ENCODE results near the gene RAD21L1.
"Not testable (repeated sequence)": the region's sequence is repeated elsewhere in the genome, so short reads cannot be mapped to it uniquely, and the experiment has no call there.

Gene RAD21L1

GRCh38 chr20:1199964-1200363 lies 25.9 kb upstream of the RAD21L1 start:
- DNase-seq, result no peak

DNA sequence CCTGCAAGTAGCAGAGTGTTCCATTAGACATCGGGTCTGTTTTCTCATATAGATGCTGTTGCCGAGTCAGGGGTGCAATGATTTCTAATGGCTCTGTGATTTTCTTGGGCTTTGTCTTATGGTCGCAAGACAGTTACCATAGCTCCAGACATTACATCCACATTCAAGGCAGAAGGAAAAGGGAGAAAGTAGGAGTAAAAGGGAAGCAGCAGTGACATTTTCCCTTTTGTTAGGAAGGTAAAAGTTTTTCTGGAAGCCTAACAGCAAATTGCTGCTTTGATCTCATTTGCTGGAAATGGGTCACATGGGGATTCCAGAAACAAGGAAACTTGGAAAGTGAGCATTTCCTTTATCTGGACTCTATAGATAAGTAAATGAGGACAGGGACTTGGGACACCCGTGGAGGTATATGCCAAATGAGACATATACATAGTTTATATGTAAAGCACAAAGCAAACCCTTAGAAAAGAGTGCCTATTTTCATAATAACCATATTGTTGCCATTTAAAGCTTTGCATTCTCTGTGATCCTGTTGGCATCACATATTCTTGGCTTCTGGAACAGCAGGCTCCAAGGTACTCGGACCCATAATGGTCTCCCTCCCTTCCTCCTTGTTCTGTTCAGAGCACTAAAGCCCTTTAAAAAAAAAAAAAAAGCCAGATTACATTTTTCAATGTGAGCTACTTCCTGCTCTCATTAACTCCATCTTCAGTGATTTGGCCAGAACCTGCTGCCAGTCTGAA lies 22.9 kb upstream of the RAD21L1 start, which contains the start of gene C20orf202:
Gene C20orf202, plus strand, starts transcription at position 693 of the 743 bp plus-strand sequence. CDS start 132 bp downstream, outside the sequence.
- DNase-seq, result no peak

GRCh38 chr20:1203630-1204029 lies 22.2 kb upstream of the RAD21L1 start:
- DNase-seq, result no peak

GRCh38 chr20:1204113-1204512 lies 21.7 kb upstream of the RAD21L1 start:
- DNase-seq, result no peak

DNA sequence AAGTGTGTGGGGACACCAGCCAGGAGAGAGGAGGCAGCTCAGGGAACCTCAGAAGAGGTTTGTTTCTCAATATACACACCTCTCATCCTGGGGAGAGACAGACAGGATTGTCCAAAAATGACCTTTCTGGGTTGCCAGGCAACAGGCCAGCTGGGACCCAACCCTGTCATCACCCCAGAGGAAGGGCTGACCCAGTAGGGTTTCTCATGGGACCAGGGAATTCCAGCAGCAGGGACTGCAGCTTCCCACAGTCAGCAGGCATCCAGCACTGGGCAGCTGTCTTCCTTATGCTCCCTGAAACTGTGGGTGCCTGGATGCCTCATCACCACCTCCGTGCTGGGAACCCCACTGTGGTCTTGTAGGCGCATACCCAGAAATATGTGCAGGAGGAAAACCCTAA lies 21.3 kb upstream of the RAD21L1 start:
- no peak for DNase-seq

GRCh38 chr20:1205802-1206201 lies 20.0 kb upstream of the RAD21L1 start:
- DNase-seq, result no peak

GRCh38 chr20:1206366-1207148 lies 19.3 kb upstream of the RAD21L1 start:
- no peak for DNase-seq

DNA sequence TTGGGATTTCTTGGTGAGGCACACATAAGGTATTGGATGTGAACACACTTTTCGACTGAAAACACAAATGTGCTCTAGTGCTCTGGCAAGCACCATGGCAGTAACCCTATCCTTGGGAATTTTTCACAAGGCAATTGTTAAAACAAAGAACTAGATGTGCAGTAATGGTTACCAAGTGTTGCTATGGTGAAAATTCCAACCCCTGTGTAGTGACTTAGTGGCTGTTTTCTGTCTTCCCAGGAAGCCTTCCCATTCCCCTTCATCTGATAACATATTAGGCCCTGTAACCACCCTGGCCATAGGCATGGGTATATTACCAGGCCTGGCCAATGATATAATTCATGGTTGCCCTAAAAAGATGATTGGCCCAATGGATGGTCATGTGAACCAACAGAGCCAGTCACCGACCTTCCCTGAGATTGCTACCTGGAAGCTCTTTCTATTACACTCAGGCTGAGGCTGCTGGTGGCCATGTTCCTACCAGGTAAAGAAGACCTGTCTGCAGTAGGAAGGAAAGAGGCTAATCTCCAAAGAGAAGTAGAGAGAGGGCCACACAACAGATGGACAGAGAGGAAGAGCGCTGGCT lies 18.5 kb upstream of the RAD21L1 start:
- no peak for DNase-seq

DNA sequence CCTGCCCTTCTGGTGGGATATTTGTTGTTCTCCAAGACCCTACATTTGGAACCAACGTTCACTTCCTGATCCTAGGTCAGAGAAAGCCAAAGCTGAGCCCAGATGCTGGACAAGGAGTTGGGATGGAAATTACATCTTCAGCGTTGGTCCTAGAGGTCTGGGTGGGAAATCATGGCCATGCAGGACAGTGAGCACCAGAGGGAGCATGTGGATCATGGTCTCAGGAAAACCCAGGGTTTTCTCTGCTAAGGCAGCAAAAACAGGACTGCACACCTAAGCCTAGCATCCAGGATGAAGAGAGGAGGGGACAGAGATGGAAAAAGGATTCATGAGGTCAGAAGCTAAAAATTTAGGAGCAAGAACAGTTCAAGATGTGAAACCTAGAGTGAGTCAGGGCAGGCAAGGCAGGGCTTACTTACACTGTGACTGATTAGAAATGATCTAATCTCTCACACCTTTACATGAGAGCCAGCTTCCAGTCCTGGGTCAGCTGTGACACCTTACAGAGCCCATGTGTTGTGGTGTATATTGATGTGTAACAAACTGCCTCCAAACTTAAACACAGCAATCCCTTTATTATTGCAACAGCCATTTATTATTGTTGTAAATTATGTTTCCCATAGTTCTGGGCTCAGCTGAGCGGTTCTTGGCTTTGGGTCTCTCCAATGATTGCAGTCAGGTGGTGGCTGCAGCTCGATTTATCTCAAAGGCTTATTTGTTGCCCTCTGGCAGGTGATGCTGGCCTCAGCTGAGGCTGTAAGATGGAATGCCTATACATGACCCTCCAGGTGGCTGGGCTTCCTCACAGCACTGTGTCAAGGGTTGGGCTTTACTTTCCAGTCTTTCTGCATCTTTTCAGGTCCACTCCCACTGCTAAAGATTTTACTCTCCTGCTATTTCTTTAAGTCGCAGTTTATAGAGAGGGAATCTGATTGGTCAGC lies 16.1 kb upstream of the RAD21L1 start:
- no peak for DNase-seq

- DNase-seq, result no peak
Observed at GRCh38 chr20:1210501-1210900, 15.3 kb upstream of the RAD21L1 start.

DNA sequence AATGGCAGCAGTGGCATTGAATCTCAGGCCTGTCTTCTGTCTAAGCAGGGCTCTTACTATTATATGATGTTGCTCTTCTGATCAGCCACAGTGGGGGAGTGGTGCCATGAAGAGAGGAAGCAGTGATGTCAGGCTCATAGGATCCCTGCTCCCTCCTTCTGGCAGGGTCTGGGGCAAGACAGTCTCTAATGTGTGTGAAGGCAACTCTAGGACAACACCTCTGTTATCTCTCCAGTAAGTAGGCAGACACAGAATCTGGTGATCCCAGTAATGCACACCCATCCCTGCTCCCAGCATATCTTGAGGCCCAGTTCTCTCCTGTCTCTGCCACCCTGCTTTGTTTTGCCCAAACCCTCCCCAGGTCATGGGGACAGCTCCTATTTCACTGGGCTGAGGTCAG lies 13.8 kb upstream of the RAD21L1 start:
- DNase-seq, result no peak

DNA sequence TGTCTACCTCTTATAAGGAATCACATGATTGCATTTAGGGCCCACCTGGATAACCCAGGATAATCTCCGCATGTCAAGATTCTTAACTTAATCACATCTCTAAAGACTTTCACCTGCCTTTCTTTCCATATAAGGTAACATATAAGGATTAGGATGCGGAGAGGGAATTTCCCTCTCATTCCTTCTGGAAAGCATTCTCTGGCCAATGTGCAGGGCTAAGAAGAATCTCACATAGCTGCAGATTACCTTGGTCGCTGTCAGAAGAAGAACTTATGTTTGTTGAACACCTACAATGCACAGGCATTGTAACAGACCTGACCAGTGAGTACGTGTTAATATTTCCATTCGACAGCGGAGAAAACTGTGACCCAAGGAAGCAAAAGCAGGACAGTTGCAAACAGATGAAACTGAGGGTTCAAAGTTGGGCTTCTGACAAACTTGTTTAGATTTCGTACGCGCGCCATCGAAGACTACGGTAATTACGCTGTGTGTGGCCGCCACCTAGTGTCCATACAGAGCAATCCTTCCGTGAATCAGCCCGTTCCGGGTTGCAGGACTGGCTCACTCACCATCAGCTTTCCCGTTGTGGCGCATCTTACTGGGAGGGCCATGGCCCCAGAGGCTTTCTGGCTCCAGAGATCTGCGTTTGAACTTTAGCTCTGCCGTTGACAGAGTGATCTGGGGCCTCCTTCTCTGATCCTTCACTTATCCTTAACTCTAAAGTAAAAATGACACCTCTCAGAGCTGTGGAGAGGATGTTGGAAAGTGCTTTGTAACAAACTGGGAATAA lies 13.0 kb upstream of the RAD21L1 start:
- no peak for DNase-seq

GRCh38 chr20:1214838-1215261 lies 11.0 kb upstream of the RAD21L1 start:
- DNase-seq, result no peak

DNA sequence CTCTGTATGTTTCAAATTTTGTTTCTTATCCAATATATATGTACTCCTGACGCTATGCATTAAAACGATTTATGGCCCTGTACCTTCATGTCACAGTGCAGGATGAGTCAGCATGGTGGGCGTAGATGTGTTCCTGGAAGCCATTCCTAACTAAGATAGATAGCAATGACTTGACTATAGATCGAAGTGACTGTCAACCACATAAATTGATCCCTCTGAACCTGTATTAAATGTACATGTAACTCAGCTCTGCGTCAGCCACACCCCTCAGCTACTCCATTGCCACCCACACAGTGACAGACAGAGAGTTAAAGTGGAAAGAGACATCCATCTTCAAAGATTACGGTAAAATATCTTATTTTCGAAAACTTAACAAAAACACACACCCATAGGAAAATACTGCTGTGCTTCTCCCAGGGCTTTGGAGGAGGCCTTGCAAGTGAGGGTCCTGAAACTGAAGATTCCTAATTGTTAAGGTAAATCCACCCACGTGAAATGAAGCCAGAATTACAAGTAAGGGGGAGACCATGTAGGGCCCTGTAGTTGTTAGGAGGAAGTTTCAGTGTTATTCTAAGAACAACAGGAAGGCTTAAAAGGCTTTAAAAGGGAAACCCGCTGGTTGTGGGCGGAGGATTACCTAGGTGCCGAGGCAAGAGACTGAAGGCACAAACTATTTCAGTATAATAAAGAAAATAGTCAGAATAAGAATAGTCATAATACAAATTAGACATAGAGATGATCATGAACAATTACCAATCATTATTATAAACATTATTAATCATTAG lies 10.3 kb upstream of the RAD21L1 start:
- DNase-seq, result no peak

DNA sequence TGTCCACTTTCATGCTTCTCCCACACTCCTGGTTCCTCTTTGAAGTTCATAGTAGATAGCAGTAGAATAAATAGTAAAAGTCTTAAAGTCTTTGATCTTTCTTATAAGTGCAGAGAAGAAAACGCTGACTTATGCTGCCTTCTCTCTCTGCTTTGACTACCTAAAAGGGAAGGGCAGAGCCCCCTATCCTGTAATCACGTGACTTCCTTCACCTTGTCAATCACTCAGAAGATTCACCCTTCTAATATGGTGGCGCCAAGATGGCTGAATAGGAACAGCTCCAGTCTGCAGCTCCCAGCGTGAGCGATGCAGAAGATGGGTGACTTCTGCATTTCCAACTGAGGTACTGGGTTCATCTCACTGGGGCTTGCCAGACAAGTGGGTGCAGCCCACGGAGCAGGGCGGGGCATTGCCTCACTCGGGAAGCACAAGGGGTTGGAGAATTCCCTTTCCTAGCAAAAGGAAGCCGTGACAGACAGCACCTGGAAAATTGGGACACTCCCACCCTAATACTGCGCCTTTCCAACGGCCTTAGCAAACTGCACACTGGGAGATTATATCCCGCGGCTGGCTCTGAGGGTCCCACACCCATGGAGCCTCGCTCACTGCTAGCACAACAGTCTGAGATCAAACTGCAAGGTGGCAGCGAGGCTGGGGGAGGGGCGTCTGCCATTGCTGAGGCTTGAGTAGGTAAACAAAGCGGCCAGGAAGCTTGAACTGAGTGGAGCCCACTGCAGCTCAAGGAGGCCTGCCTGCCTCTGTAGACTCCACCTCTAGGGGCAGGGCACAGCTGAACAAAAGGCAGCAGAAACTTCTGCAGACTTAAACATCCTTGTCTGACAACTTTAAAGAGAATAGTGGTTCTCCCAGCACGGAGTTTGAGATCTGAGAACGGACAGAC lies 9.1 kb upstream of the RAD21L1 start:
- not testable (repeated sequence) for DNase-seq

GRCh38 chr20:1222750-1223149 lies 3.1 kb upstream of the RAD21L1 start:
- DNase-seq, result not testable (repeated sequence)

DNA sequence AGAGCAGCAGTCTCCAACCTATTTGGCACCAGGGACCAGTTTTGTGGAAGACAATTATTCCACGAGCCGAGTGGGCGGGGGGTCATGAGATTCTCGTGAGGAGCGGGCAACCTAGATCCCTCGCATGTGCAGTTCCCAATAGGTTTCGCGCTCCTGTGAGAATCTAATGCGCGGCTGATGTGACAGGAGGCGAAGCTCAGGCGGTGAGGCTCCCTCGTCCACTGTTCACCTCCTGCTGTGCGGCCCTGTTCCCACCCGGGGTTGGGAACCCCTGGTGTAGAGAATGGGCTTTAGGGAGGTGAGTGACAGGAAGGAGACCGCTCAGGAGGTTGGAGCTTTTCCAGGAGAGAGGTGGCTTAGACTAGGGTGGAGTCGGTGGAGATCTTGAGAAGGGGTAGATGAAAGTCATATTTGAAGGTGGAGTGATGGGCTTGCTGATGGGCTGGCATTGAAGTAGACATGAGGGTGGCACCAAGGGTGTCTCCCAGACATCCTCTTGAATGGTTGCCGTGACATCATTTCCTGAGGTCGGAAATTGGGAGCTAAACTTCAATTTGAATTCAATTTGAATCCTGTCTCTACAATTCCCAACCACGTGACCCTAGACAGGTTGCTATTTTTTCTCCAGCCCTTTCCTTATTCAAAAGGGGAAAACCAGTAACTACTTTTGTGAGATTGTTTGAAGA lies 1.5 kb upstream of the RAD21L1 start:
- no peak for DNase-seq

GRCh38 chr20:1225263-1225782 lies 521 bp upstream of the RAD21L1 start:
- no peak for DNase-seq

- no peak for DNase-seq
Observed at GRCh38 chr20:1229541-1229940, 3.7 kb downstream of the RAD21L1 start.

Measured in NCI-H226 (cell line).